ENCODE results near the gene IDH3G.
"Not testable (repeated sequence)": the region's sequence is repeated elsewhere in the genome, so short reads cannot be mapped to it uniquely, and the experiment has no call there.

Gene IDH3G

DNA sequence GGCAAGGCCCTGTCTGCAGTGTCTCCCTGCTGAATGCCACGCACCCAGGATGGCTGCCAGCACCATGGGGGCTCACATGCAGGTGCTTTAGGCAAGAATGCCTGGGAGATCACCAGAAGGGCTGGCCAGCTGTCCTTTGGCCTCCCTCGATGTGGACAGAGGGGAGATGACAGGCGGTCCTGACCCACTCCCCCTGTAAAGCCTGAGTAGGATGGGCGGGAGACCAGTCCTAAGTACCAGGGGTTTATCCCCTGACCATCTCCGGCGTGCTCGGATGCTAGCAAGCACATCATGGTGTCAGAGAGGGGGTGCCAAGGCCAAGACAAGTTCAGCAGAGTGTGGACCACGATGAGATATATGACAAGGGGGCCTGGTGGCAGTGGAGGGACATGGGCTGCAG lies 30.9 kb upstream of the IDH3G start:
- in situ Hi-C loops (cut with HindIII; ENCODE audit: low pct_unique_long_range_greater_than_20kb, low sequenced_read_pairs): no loop called here
- no peak for TF ChIP-seq JUND (IDR thresholded peaks at IDR 0.05; ENCODE audit: low read depth)
- no peak for DNase-seq (ENCODE audit: low read depth in 1 of 2, low spot score in 1 of 2)

DNA sequence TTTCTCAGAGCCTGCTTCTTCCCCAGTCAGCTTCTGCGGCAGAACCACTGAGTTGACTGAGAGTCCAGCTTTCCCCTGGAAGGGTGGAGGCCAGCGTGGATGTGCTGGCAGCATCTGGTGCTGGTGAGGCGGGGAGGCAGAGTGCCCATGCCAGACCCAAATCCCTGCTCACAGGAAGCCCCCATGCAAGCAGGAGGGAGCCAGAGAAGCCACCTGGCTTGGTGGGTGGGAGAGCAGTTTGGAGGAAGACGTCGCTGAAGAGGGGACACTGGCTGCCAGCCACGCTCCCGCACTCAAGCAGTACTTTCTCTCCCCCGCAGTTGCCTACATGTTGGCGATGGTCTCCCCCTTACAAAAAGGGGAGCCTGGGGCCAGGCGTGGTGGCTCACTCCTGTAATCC lies 30.2 kb upstream of the IDH3G start:
- no peak for DNase-seq (ENCODE audit: low read depth in 1 of 2, low spot score in 1 of 2)
- no peak for TF ChIP-seq JUND (IDR thresholded peaks at IDR 0.05; ENCODE audit: low read depth)
- in situ Hi-C loops (cut with HindIII; ENCODE audit: low pct_unique_long_range_greater_than_20kb, low sequenced_read_pairs): no loop called here

DNA sequence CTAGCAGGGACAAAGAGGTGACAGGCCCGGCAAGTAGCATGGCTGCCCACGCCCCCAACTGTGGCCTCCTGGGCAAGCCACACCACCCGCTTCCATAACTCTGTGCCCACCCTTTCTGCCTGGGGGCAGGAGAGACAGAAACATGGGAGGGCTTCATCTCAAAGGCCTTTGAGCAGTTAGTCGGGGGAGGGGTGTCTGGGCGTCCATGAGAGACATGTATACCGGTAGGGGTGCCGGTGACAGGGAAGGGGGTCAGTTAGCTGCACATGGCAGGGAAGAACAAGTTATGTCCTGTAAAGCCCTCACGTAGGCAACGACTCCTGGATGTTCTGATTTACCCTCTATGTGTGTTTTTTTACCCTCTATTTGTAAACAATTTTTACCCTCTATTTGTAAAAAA lies 26.9 kb upstream of the IDH3G start:
- in situ Hi-C loops (cut with HindIII; ENCODE audit: low pct_unique_long_range_greater_than_20kb, low sequenced_read_pairs): no loop called here
- DNase-seq (ENCODE audit: low read depth in 1 of 2, low spot score in 1 of 2): no peak
- TF ChIP-seq JUND (IDR thresholded peaks at IDR 0.05; ENCODE audit: low read depth): no peak

GRCh38 chrX:153820601-153821000 lies 26.4 kb upstream of the IDH3G start:
- TF ChIP-seq JUND (IDR thresholded peaks at IDR 0.05; ENCODE audit: low read depth): no peak
- no peak for DNase-seq (ENCODE audit: low read depth in 1 of 2, low spot score in 1 of 2)
- in situ Hi-C loops (cut with HindIII; ENCODE audit: low pct_unique_long_range_greater_than_20kb, low sequenced_read_pairs): no loop called here

GRCh38 chrX:153819384-153820040 lies 25.3 kb upstream of the IDH3G start:
- DNase-seq (ENCODE audit: low read depth in 1 of 2, low spot score in 1 of 2): no peak
- in situ Hi-C loops (cut with HindIII; ENCODE audit: low pct_unique_long_range_greater_than_20kb, low sequenced_read_pairs): no loop called here
- no peak for TF ChIP-seq JUND (IDR thresholded peaks at IDR 0.05; ENCODE audit: low read depth)

DNA sequence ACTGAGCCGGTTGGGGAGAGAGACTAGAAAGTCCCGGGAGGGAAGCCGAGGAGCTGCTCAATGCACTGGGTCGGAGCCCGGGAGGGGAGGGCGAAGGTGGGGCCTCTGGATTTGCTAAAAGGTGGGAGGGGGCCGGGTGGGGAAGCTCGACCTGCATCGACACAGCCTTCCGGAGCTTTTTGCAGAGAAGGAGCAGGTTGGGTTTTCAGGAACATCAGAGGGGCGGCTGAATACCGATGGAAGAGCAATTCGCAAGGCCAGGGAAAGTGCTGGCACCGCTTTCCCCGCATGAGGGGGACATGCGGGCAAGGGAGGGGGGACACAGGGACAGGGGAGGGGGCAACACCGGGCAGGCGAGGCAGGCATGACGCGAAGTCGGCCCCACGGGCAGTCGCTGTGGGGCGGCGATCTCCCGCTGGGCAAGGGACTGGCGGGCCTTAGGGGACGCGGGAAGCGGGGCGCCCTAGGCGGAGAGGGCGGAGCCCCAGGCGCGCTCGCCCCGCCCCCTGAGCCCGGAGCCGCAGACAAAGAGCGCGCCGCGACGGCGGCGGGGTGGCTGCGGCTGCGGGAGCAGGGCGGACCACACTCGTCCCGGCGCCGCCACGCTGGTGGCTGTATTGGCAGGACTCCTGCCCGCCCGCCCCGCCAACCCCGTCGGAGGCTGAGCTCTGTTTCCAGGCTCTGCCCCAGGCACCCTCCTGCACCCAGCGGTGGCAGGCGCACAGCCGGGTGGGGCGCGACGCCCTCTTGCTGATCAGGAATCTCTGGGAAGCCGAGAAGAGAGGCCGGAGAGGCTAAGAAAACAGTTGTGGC lies 24.6 kb upstream of the IDH3G start:
- TF ChIP-seq JUND (IDR thresholded peaks at IDR 0.05; ENCODE audit: low read depth): no peak
- in situ Hi-C loops (cut with HindIII; ENCODE audit: low pct_unique_long_range_greater_than_20kb, low sequenced_read_pairs): no loop called here
- peak; percentile 16 to 51 for DNase-seq (ENCODE audit: low read depth in 1 of 2, low spot score in 1 of 2)

DNA sequence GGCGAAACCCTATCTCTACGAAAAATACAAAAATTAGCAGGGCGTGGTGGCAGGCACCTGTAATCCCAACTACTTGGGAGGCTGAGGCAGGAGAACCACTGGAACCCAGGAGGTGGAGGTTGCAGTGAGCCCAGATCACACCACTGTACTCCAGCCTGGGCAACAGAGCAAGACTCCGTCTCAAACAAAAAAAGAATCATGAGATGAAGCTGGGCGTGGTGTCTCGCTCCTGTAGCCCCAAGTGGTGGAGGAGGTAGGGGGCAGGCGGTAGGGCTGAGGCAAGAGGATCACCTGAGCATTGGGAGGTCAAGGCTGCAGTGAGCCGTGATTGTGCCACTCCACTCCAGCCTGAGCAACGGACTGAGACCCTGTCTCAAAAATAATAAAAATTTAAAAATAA lies 23.9 kb upstream of the IDH3G start:
- DNase-seq (ENCODE audit: low read depth in 1 of 2, low spot score in 1 of 2); in situ Hi-C loops (cut with HindIII; ENCODE audit: low pct_unique_long_range_greater_than_20kb, low sequenced_read_pairs): not testable (repeated sequence)

DNA sequence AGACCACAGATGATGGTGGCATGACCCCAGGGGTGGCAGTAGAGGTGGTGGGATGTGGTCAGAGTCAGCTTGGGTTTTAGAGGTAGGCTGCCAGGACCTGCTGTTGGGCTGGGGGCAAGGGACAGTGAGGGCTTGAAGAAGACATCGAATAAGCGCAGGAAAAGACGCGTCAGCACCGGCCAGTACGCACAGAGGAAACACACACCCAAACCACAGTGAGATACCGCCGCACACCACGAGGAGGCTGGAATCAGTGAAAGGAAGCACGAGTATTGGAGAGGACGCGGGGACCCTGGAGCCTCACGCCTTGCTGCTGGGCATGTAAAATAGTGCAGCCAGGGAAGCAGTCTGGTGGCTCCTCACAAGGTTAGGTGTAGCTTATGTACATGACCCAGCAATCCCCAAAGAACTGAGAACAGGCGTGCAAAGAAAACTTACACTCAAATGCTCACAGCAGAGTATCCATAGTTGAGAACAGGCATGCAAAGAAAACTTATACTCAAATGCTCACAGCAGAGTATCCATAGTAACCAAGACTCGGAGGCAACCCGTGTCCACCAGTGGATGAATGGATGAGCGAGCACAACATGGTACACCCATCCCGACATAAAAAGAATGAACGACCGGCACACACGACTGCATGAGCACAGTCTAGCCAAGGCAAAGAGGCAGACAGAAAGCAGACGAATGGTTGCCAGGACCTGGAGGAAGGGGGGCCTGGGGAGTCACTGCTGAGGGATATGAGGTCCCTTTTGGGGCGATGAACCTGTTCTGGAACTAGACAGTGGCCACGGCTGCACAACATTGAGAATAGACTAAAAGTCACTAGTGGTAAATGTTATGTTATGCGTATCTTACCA lies 22.9 kb upstream of the IDH3G start:
- no peak for DNase-seq (ENCODE audit: low read depth in 1 of 2, low spot score in 1 of 2)
- in situ Hi-C loops (cut with HindIII; ENCODE audit: low pct_unique_long_range_greater_than_20kb, low sequenced_read_pairs): no loop called here
- no peak for TF ChIP-seq JUND (IDR thresholded peaks at IDR 0.05; ENCODE audit: low read depth)

DNA sequence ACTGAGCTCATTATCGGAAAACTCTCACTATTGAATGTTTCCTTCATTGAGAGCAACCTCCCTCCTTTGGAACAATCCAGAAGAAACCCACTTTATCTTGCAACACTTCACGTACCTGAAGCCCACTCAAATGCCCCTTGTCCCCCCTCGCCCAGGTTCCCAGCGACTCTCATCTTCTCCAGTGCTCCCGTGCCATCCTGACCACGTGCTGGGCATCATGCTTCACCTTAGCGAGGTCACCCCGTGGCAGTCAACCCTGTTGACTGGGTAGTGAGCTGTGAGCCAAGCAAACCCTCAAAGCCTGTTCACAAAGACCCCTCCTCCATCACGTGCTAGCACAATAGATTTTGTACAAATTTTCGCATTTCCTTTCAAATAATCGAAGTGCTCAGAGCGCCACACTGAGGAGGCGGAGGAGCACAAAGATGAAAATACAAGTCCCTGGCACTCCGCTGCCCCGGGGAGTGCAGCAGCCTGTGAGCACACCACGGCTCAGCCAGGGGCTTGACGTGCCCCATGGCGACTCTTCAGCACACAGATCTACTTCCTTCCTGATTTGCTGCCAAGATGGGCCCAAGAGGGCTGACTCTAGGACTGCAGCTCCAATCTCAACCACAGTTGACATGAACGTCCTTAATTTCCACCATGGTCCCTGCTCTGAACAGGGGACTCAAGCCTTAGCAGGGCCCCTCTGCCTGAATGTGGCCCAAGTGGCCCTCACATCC lies 20.6 kb upstream of the IDH3G start:
- no peak for TF ChIP-seq JUND (IDR thresholded peaks at IDR 0.05; ENCODE audit: low read depth)
- in situ Hi-C loops (cut with HindIII; ENCODE audit: low pct_unique_long_range_greater_than_20kb, low sequenced_read_pairs): no loop called here
- no peak for DNase-seq (ENCODE audit: low read depth in 1 of 2, low spot score in 1 of 2)

- in situ Hi-C loops (cut with HindIII; ENCODE audit: low pct_unique_long_range_greater_than_20kb, low sequenced_read_pairs): no loop called here
- no peak for DNase-seq (ENCODE audit: low read depth in 1 of 2, low spot score in 1 of 2)
- TF ChIP-seq JUND (IDR thresholded peaks at IDR 0.05; ENCODE audit: low read depth): no peak
Measured at GRCh38 chrX:153813161-153813560, 19.0 kb upstream of the IDH3G start.

GRCh38 chrX:153812220-153812619 lies 18.0 kb upstream of the IDH3G start:
- no peak for TF ChIP-seq JUND (IDR thresholded peaks at IDR 0.05; ENCODE audit: low read depth)
- in situ Hi-C loops (cut with HindIII; ENCODE audit: low pct_unique_long_range_greater_than_20kb, low sequenced_read_pairs): no loop called here
- no peak for DNase-seq (ENCODE audit: low read depth in 1 of 2, low spot score in 1 of 2)

DNA sequence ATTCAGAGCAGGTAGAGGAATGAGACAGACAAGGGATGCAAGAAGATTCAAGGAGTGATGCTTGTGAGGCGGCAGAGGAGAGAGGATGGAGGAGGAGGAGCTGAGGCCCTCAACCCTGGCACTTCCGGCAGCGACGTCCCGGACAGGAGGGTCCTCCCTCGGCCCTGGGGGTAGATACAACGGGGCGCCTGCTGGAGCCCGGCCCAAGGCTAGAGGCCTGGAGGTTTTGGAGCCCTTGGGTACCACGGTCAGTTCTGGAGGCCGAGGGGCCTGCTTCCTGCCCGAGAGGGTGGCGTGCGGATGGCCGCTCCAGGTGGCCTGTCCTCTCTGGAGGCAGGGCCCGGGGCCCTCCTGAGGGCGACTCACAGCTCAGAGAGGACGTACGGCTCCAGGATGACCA lies 13.8 kb upstream of the IDH3G start:
- DNase-seq (ENCODE audit: low read depth in 1 of 2, low spot score in 1 of 2): no peak
- TF ChIP-seq JUND (IDR thresholded peaks at IDR 0.05; ENCODE audit: low read depth): no peak
- in situ Hi-C loops (cut with HindIII; ENCODE audit: low pct_unique_long_range_greater_than_20kb, low sequenced_read_pairs): no loop called here
